Mononuclear cell (primary cell): Measurements from ENCODE around the gene PCSK4. TPM values are rescaled to one million over a fixed set of nuclear protein-coding genes. Genes with fewer than 3 reads are reported as not detected.

Experiments used
- total RNA-seq: library from RNA; depleted of rRNA; stranded (reverse); fragments of >200 nt; gene quantifications from one replicate; pipeline ENCODE4 v1.2.3, GENCODE V29; 2012

The PCSK4 gene
- total RNA-seq, 1 donor, result 1.2 TPM

Other genes with a start within 250 kb of the PCSK4 start
- gene ATP5F1D, start 248.6 kb downstream of the PCSK4 start, total RNA-seq, result 10.4 TPM
- 67.0 TPM for gene MIDN, start 241.8 kb downstream of the PCSK4 start, total RNA-seq
- 455 TPM for gene CIRBP, start 221.0 kb downstream of the PCSK4 start, total RNA-seq
- gene FAM174C, start 214.8 kb downstream of the PCSK4 start, total RNA-seq, result 16.3 TPM
- not detected for gene EFNA2, start 204.5 kb downstream of the PCSK4 start, total RNA-seq
- 21.1 TPM for gene NDUFS7, start 106.4 kb downstream of the PCSK4 start, total RNA-seq
- gene GAMT, start 88.8 kb downstream of the PCSK4 start, total RNA-seq, result 6.7 TPM
- 63.0 TPM for gene DAZAP1, start 82.8 kb downstream of the PCSK4 start, total RNA-seq
- gene RPS15, start 52.0 kb downstream of the PCSK4 start, total RNA-seq, result 1,183 TPM
- 0.10 TPM for gene APC2, start 40.2 kb downstream of the PCSK4 start, total RNA-seq
- gene C19orf25, start 11.1 kb downstream of the PCSK4 start, total RNA-seq, result 11.4 TPM
- 2.1 TPM for gene REEP6, start 831 bp upstream of the PCSK4 start, total RNA-seq
- 0.84 TPM for gene ADAMTSL5, start 22.7 kb upstream of the PCSK4 start, total RNA-seq
- gene PLK5, start 33.7 kb upstream of the PCSK4 start, total RNA-seq, result not detected
- 2.1 TPM for gene MEX3D, start 78.0 kb upstream of the PCSK4 start, total RNA-seq
- 25.1 TPM for gene MBD3, start 102.5 kb upstream of the PCSK4 start, total RNA-seq
- gene UQCR11, start 115.1 kb upstream of the PCSK4 start, total RNA-seq, result 31.6 TPM
- gene TCF3, start 162.3 kb upstream of the PCSK4 start, total RNA-seq, result 37.4 TPM